GM18870 (cell line): ENCODE measurements around the gene SAXO1.
"Not testable (repeated sequence)": the region's sequence is repeated elsewhere in the genome, so short reads cannot be mapped to it uniquely, and the experiment has no call there.

ENCODE experiments used
- ATAC-seq: cut with Tn5 transposase; IDR thresholded peaks from one replicate; pipeline ENCODE4 v1.9.1; 2021; ENCODE audit warnings: moderate library complexity; ENCODE audit not compliant: unreplicated experiment

The SAXO1 gene

DNA sequence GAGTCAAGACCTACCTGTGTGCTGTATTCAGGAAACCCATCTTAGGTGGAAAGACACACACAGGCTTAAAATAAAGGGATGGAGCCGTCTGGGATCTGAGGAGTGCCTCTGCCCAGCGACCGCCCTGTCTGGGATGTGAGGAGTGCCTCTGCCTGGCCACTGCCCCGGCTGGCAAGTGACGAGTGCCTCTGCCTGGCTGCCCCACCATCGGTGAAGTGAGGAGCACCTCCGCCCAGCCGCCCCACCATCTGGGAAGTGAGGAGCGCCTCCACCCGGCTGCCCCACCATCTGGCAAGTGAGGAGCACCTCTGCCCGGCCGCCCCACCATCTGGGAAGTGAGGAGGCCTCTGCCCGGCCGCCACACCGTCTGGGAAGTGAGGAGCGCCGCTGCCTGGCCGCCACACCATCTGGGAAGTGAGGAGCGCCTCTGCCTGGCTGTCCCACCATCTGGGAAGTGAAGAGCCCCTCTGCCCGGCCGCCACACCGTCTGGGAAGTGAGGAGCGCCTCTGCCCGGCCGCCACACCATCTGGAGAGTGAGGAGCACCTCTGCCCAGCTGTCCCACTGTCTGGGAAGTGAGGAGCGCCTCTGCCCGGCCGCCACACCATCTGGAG is 33.7 kb downstream of the SAXO1 start:
- ATAC-seq, result no peak

DNA sequence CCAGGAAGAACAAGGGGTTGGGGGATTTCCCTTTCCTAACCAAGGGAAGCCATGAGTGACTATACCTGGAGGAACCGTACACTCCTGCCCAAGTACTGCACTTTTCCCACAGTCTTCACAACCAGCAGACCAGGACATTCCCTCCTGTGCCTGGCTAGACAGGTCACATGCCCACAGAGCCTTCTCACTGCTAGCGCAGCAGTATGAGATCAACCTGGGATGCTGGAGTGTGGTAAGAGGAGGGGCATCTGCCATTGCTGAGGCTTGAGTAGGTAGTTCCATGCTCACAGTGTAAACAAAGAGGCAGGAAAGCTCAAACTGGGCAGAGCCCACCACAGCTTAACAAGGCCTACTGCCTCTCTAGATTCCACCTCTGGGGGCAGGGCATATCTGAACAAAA is 35.9 kb downstream of the SAXO1 start:
- ATAC-seq, result no peak

- no peak for ATAC-seq
Measured at GRCh38 chr9:18996211-18996610, 36.8 kb downstream of the SAXO1 start.

DNA sequence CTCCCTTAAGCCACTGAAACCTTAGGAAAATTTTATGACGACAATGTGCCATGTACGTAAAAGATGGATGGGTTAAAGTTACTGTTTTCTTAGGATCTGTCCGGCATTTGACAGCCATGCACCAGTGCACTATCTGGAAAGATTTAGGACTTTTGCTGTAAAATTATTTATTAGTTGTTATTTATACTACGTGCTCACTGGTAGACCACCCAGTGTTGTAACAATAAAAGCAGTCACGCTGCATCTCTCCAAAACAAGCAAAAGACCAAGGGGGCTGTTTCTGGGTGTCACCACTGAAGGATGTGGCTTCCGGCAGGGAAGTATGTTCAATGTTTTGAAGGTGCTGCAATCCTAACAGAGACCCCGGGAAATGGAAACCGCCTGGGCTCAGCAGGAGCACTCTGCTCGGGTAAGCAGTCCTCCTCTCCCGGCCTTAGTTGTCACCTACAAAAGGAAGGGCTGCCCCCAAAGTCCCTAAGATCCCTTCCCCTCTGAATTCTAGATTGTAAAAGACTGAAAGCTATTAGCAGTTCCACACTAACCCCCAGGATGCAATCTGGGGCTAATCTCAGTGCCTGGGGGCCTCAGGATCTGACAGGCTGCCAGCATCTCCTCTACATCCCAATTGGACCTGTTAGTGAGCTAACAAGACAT is 38.6 kb downstream of the SAXO1 start:
- no peak for ATAC-seq

DNA sequence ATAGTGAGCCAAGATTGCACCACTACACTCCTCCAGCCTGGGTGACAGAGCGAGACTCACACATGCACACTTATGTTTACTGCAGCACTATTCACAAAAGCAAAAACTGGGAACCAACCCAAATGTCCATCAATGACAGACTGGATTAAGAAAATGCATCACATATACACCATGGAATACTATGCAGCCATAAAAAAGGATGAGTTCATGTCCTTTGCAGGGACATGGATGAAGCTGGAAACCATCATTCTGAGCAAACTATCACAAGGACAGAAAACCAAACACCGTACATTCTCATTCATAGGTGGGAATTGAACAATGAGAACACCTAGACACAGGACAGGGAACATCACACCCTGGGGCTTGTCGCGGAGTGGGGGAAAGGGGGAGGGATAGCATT is 41.8 kb downstream of the SAXO1 start:
- not testable (repeated sequence) for ATAC-seq

GRCh38 chr9:18990494-18990893 is 42.5 kb downstream of the SAXO1 start:
- ATAC-seq, result no peak

GRCh38 chr9:18989865-18990264 is 43.1 kb downstream of the SAXO1 start:
- no peak for ATAC-seq

- no peak for ATAC-seq
Measured at GRCh38 chr9:18989097-18989496, 43.9 kb downstream of the SAXO1 start.

- ATAC-seq, result no peak
Measured at GRCh38 chr9:18988003-18988402, 45.0 kb downstream of the SAXO1 start.

- ATAC-seq, result no peak
Measured at GRCh38 chr9:18985996-18986395, 47.0 kb downstream of the SAXO1 start.

GRCh38 chr9:18985464-18985951 is 47.5 kb downstream of the SAXO1 start:
- ATAC-seq, result no peak

DNA sequence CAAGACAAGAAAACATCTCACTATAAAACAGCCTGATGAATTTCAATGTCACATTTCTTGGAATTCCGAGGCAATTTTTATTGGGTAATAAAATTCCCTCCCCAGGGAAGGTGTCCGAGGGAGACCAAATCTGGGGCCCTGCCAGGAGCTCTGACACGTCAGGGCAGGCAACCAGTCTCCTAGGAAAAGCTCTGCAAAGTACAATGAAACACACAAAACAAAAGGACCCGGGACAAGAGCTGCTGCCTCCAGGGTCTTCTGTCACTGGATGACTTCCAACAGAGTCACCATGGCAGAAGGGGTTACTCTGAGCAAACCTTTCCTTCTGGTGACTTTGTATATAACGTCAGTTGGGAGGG is 50.8 kb downstream of the SAXO1 start:
- no peak for ATAC-seq

- ATAC-seq, result no peak
Measured at GRCh38 chr9:18981476-18982261, 51.3 kb downstream of the SAXO1 start.

DNA sequence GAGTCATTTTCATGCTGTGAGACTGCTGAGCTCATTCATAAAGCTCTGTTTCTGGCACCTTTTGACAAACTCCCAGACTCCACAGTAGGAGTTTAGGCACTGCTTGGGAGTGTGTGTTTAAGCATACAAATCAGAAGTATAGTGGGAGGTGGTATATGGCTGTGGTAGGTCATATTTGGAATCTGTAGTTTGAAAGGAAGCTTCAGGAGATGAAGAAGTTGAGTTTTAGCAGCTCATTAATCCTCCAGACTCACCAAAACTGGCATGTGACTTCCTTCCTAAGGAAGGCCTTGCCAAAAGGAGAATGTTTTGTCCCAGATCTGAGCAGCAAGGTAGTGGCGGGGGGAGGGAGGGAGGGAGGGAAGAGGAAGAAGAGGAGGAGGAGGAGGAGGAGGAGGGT is 52.8 kb downstream of the SAXO1 start:
- no peak for ATAC-seq

GRCh38 chr9:18979367-18979766 is 53.6 kb downstream of the SAXO1 start:
- ATAC-seq, result no peak

DNA sequence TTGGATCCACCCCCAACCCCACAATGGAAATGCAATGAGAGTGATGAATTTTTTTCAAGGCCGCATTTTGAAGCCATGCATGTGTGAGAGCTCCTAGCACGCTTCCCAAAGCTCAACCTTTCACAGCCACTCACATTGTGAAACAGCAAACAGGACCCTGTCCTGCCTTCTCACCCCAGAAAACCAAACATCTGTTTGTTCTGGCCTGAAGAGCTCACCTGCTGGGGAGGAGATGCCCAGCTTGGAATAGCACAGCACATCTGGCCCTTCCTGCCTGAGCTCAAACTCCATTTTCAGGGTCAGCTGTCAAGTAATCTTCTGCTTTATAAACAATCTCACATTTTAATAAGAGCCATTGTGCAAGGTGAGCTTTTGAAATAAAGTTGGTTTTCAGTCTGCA is 54.8 kb downstream of the SAXO1 start:
- no peak for ATAC-seq

DNA sequence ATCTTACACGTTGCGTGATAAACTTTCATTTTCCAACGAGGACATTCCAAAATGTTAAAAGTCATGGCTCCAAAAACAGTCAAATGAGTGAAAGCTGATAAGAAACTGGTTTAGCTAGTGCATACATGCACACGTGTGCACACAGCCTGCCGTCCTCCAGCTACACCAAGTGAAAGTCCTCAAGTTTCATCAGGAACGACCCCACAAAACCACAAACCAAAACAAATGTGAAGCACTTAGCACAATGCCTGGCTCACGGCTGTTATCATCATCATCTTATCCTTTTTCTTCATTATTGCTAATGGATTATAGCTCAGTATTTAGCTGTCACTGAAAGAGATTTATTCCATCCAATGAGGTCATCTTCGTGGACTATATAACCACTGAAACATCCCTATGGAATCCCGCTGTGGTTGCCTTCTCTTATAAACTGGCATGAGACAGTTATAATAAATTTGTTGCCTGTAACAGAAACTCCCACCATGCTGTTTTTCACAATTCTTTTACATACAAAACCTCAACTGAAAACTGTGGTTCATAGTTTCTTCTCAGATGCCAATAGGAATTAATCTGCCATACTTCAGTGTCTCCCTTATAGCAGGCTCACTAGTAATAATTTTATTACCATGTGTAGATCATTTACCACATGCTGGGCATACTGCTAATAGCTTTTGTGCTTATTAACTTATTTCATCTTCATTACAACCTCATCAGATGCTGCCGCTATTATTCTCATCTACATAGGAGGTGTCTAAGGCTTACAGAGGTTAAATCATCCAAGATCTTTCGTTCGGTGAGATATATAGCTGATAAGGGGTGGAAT is 56.1 kb downstream of the SAXO1 start:
- ATAC-seq, result no peak

DNA sequence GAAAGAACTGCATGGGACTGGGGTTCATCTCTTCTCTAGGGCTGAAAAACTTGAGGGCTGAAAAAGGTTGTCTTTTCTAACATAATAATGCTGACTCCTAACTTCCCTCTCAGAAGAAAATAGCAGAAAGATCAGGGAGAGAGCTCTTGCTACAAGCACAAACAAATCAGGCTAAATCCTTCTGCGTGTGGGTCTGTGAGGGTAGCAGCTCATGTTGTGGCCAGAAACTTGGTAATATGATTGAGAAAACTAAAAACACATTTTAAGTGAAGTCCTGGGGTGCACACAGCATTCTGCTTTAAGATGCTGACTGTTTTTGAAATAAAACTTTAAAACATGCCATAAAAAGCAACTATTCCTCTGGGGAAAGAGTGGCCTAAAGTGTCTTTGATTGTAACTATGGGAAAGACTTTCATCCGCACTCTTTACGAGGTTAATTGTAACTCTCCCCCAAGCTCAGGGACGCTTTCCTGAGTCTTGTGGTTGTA is 56.7 kb downstream of the SAXO1 start:
- no peak for ATAC-seq

DNA sequence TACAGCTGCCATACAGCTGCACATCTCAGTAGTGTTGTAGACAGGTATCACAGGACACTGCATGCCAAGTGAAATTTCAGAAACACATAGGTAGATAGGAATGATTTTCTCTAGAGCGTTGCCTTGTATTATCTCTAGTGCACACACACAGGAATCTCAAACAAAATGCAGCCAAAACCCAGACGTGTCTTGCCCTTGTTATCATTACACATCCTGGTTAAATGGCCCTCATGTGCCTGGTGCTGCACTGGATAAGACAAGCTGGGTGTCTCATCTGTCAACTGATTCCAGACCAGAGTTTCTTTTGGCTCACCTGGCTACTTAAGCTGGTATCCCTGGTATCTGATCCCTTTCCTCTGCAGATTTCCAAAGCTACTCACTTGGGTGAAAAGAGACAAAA is 59.7 kb downstream of the SAXO1 start:
- ATAC-seq, result no peak

- ATAC-seq, result no peak
Measured at GRCh38 chr9:18972675-18973074, 60.3 kb downstream of the SAXO1 start.

GRCh38 chr9:18971909-18972308 is 61.1 kb downstream of the SAXO1 start:
- ATAC-seq, result no peak
